K562 (cell line): ENCODE results near the gene BSCL2. TPM values are rescaled to one million over a fixed set of nuclear protein-coding genes. Genes with fewer than 3 reads are reported as not detected.

ENCODE experiments used
- ATF4 ChIP-seq: fragments of 450-650 bp; formaldehyde crosslinking; IDR thresholded peaks from 2 replicates; pipeline ENCODE4 v1.4.0; 2022; ENCODE audit warnings: mild to moderate bottlenecking, moderate library complexity
- BDP1 ChIP-seq: IDR thresholded peaks from 3 replicates; pipeline ENCODE4 v1.6.1; 2011; ENCODE audit not compliant: insufficient read length, insufficient read depth
- DEAF1 ChIP-seq: fragments of 450-650 bp; formaldehyde crosslinking; IDR thresholded peaks from 2 replicates; pipeline ENCODE4 v1.4.0; 2020; ENCODE audit warnings: mild to moderate bottlenecking, moderate library complexity
- DLX4 ChIP-seq: fragments of 250-450 bp; sonication (Bioruptor Pico); IDR thresholded peaks from 2 replicates; pipeline ENCODE4 v1.6.1; 2021; ENCODE audit warnings: mild to moderate bottlenecking
- ELK1 ChIP-seq: sonication (generic); formaldehyde crosslinking; IDR thresholded peaks from 2 replicates; pipeline ENCODE4 v1.8.1; 2022; ENCODE audit warnings: missing genetic modification reagents
- FOXJ2 ChIP-seq: fragments of 200-800 bp; sonication (Bioruptor generic); IDR thresholded peaks from 2 replicates; pipeline ENCODE4 v1.6.1; 2016; ENCODE audit warnings: missing genetic modification characterization, missing compliant biosample characterization
- GTF2A2 ChIP-seq: IDR thresholded peaks from 2 replicates; pipeline ENCODE4 v1.6.1; 2016; ENCODE audit warnings: mild to moderate bottlenecking, missing genetic modification characterization, missing compliant biosample characterization
- HOXB6 ChIP-seq: fragments of 250-450 bp; sonication (Bioruptor Pico); IDR thresholded peaks from 2 replicates; pipeline ENCODE4 v1.5.1; 2022; ENCODE audit warnings: mild to moderate bottlenecking, borderline replicate concordance
- JUN ChIP-seq, 2 experiments: sonication (generic) in 1 of 2; formaldehyde crosslinking in 1 of 2; IDR thresholded peaks; 2 replicates each; pipeline versions ENCODE4 v1.6.1 to v1.8.0; 2012 to 2022; ENCODE audit warnings: borderline replicate concordance in 2 of 2, mild to moderate bottlenecking in 2 of 2, improper control_type of control experiment in 1 of 2, low read depth in 1 of 2, low read length in 1 of 2, missing genetic modification reagents in 1 of 2
- NCOA4 ChIP-seq: fragments of 450-650 bp; IDR thresholded peaks from 2 replicates; pipeline ENCODE4 v1.6.1; 2018; ENCODE audit warnings: mild to moderate bottlenecking; ENCODE audit not compliant: partially characterized antibody
- NCOA6 ChIP-seq: fragments of 450-650 bp; IDR thresholded peaks from 2 replicates; pipeline ENCODE4 v1.6.1; 2017; ENCODE audit warnings: mild to moderate bottlenecking
- POLR2AphosphoS5 ChIP-seq: IDR thresholded peaks from 2 replicates; pipeline ENCODE4 v1.6.1; 2011; ENCODE audit warnings: mild to moderate bottlenecking, low read depth, low read length, moderate library complexity; ENCODE audit not compliant: control insufficient read depth, insufficient read depth
- POLR3G ChIP-seq: IDR thresholded peaks from 2 replicates; pipeline ENCODE4 v1.6.1; 2011; ENCODE audit not compliant: insufficient read length, insufficient replicate concordance; ENCODE audit errors: extremely low read depth
- RBM17 ChIP-seq: fragments of 200-400 bp; formaldehyde crosslinking; IDR thresholded peaks from 2 replicates; pipeline ENCODE4 v1.6.1; 2017; ENCODE audit warnings: low read depth, mild to moderate bottlenecking, low read length, borderline replicate concordance
- SMC3 ChIP-seq: conservative IDR thresholded peaks from 2 replicates; pipeline ENCODE4 v1.6.1; 2011; ENCODE audit warnings: low read depth, low read length, improper control_type of control experiment; ENCODE audit not compliant: insufficient read depth
- TSHZ1 ChIP-seq: fragments of 250-450 bp; sonication (Bioruptor Pico); IDR thresholded peaks from 2 replicates; pipeline ENCODE4 v1.4.0; 2020; ENCODE audit warnings: mild to moderate bottlenecking, moderate library complexity
- ZNF551 ChIP-seq: fragments of 250-450 bp; sonication (Bioruptor Pico); IDR thresholded peaks from 2 replicates; pipeline ENCODE4 v1.5.0; 2021; ENCODE audit warnings: mild to moderate bottlenecking, moderate library complexity
- ZNF764 ChIP-seq: fragments of 250-450 bp; sonication (Bioruptor Pico); IDR thresholded peaks from 2 replicates; pipeline ENCODE4 v1.4.0; 2020; ENCODE audit warnings: low read depth, mild to moderate bottlenecking, moderate library complexity
- polyA plus RNA-seq, 8 experiments: library from polyadenylated mRNA; depleted of rRNA in 4 of 8; stranded (reverse) in 5 of 8; unstranded in 3 of 8; fragments of >200 nt; fragmentation: Nextera tagmentation in 2 of 8; fragmentation: Illumina TruSeq in 1 of 8; extraction: Ambion mirVana in 2 of 8; extraction: Trizol in 1 of 8; gene quantifications; 2 replicates each; pipeline versions ENCODE4 v1.2.1 to v1.2.3, GENCODE V29; 2011 to 2014; ENCODE audit warnings: inconsistent platforms in 1 of 8, missing spikeins in 1 of 8
- total RNA-seq, 7 experiments: library from RNA; depleted of rRNA in 6 of 7; stranded (reverse); fragments of >200 nt in 6 of 7; fragmentation: Illumina TruSeq in 2 of 7; extraction: Trizol in 2 of 7; gene quantifications; 2 replicates each; pipeline versions ENCODE4 v1.2.1 to v1.2.3, GENCODE V29; 2011 to 2021; ENCODE audit warnings: low replicate concordance in 1 of 7

BSCL2 gene
- total and polyA plus RNA-seq, 9 of the 15 experiments (the other 6 are each of a cell fraction or from before 2014, with no cell fraction given) = 18.9 to 51.7 (median 35.2) TPM

GRCh38 chr11:62727165-62727871 is 20.1 kb upstream of the BSCL2 start, which contains the start of gene HNRNPUL2 (continued):
- no peak; the same call in 1 of the 2 replicates for TF ChIP-seq SMC3
- TF ChIP-seq NCOA6 = no peak
- TF ChIP-seq ATF4 = 0 out of 2 replicates have a peak, but pooled peaks have one; percentile 16
- TF ChIP-seq JUN (IDR thresholded peaks at IDR 0.05; ENCODE audit: borderline replicate concordance, low read depth, low read length) = peak; percentile 52; the same call in 1 of the 2 replicates
- TF ChIP-seq JUN (CRISPR knock-in tag; IDR thresholded peaks at IDR 0.05; ENCODE audit: borderline replicate concordance) = peak; percentile 94; the same call in 1 of the 2 replicates
- TF ChIP-seq ZNF551 = no peak
- TF ChIP-seq NCOA4 = no peak
- no peak for TF ChIP-seq DEAF1 (CRISPR knock-in tag)
- no peak for TF ChIP-seq POLR3G
- no peak for TF ChIP-seq RBM17
- TF ChIP-seq POLR2AphosphoS5 = peak; percentile 83; the same call in 1 of the 2 replicates
- no peak for TF ChIP-seq BDP1
- no peak for TF ChIP-seq FOXJ2
- no peak for TF ChIP-seq DLX4 (CRISPR knock-in tag)
- TF ChIP-seq HOXB6 (CRISPR knock-in tag) = no peak
- no peak for TF ChIP-seq ELK1 (CRISPR knock-in tag)
- TF ChIP-seq ZNF764 = no peak
- TF ChIP-seq GTF2A2 (tag) = no peak
- TF ChIP-seq TSHZ1 (CRISPR knock-in tag) = no peak
